DOHH2 (cell line): ENCODE measurements around the gene RHOBTB3.
"Not testable (repeated sequence)": the region's sequence is repeated elsewhere in the genome, so short reads cannot be mapped to it uniquely, and the experiment has no call there.

Experiments
- H3F3A ChIP-seq: fragments of 200-600 bp; sonication (generic), shearing (Covaris generic); 2 replicates; pipeline ENCODE4 v1.6.0; 2016; ENCODE audit warnings: antibody characterized with exemption, mild to moderate bottlenecking; ENCODE audit not compliant: control insufficient read depth, insufficient read depth
- H3K27ac ChIP-seq: fragments of 200-600 bp; sonication (generic); 2 replicates; pipeline ENCODE4 v1.5.1; 2014; ENCODE audit warnings: low read depth, mild to moderate bottlenecking, low read length, moderate library complexity
- H3K27me3 ChIP-seq: fragments of 200-600 bp; sonication (generic); 2 replicates; pipeline ENCODE4 v1.6.1; 2014; ENCODE audit warnings: mild to moderate bottlenecking, low read length, mixed read lengths; ENCODE audit not compliant: control insufficient read depth
- H3K36me3 ChIP-seq: fragments of 200-600 bp; sonication (generic); 2 replicates; pipeline ENCODE4 v1.6.1; 2014; ENCODE audit warnings: mild to moderate bottlenecking, low read length, moderate library complexity, mixed read lengths; ENCODE audit not compliant: control insufficient read depth
- H3K4me1 ChIP-seq: fragments of 200-600 bp; sonication (generic); 2 replicates; pipeline ENCODE4 v1.6.1; 2014; ENCODE audit warnings: mild to moderate bottlenecking, low read length, mixed read lengths; ENCODE audit not compliant: control insufficient read depth
- H3K4me2 ChIP-seq: fragments of 200-600 bp; sonication (generic); 2 replicates; pipeline ENCODE4 v1.6.0; 2014; ENCODE audit warnings: mild to moderate bottlenecking, low read length, moderate library complexity
- H3K4me3 ChIP-seq: fragments of 200-600 bp; sonication (generic); 2 replicates; pipeline ENCODE4 v1.5.1; 2014; ENCODE audit warnings: mild to moderate bottlenecking, low read length, mixed read lengths
- H3K79me2 ChIP-seq: fragments of 200-600 bp; sonication (generic); 2 replicates; pipeline ENCODE4 v1.6.1; 2014; ENCODE audit warnings: mild to moderate bottlenecking, low read length, mixed read lengths; ENCODE audit not compliant: control insufficient read depth
- H3K9me2 ChIP-seq: fragments of 200-600 bp; sonication (generic); replicated peaks from 2 replicates; pipeline ENCODE4 v1.6.1; 2014; ENCODE audit warnings: mild to moderate bottlenecking, low read length, mixed read lengths; ENCODE audit not compliant: control insufficient read depth
- H3K9me3 ChIP-seq: fragments of 200-600 bp; sonication (generic); 2 replicates; pipeline ENCODE4 v1.6.1; 2014; ENCODE audit warnings: antibody characterized with exemption, low read length, mixed read lengths; ENCODE audit not compliant: control insufficient read depth, insufficient read depth
- H4K20me1 ChIP-seq: fragments of 200-600 bp; sonication (generic); 2 replicates; pipeline ENCODE4 v1.6.0; 2014; ENCODE audit warnings: low read depth, mild to moderate bottlenecking, antibody characterized with exemption, low read length, moderate library complexity; ENCODE audit not compliant: control insufficient read depth, insufficient read depth
- CTCF ChIP-seq: fragments of 200-600 bp; sonication (generic); IDR thresholded peaks from one replicate; pipeline ENCODE4 v1.5.1; 2014; ENCODE audit warnings: antibody characterized with exemption, mild to moderate bottlenecking, low read depth, low read length; ENCODE audit not compliant: poor library complexity, severe bottlenecking
- EZH2phosphoT487 ChIP-seq: fragments of 200-600 bp; sonication (generic); IDR thresholded peaks from 2 replicates; pipeline ENCODE4 v1.6.1; 2017; ENCODE audit warnings: borderline replicate concordance, mild to moderate bottlenecking, antibody characterized with exemption, low read length, moderate library complexity, mixed read lengths

RHOBTB3 gene

GRCh38 chr5:95704150-95704549 is 27.0 kb upstream of the RHOBTB3 start:
- TF ChIP-seq EZH2phosphoT487 (no peak), CTCF (no peak)
- Histone ChIP-seq H3K9me2 (no peaks in the 10 kb centered on the region), H3K27ac (no peak overlapping the region), H3K4me1 (no peaks in the 10 kb centered on the region), H3K27me3 (no peaks in the 10 kb centered on the region), H3K9me3 (no peaks in the 10 kb centered on the region), H3F3A (no peaks in the 10 kb centered on the region), H3K79me2 (no peaks in the 10 kb centered on the region), H3K36me3 (no peaks in the 10 kb centered on the region), H3K4me2 (no peak overlapping the region), H3K4me3 (no peak overlapping the region), H4K20me1 (no peaks in the 10 kb centered on the region)

- H3K4me3 ChIP-seq, H3K27ac ChIP-seq, H3K79me2 ChIP-seq, H4K20me1 ChIP-seq, H3K9me2 ChIP-seq, H3K27me3 ChIP-seq, H3K4me2 ChIP-seq, H3F3A ChIP-seq, H3K4me1 ChIP-seq, H3K36me3 ChIP-seq, H3K9me3 ChIP-seq: not testable (repeated sequence)
Measured at GRCh38 chr5:95706196-95706595, 24.9 kb upstream of the RHOBTB3 start.

GRCh38 chr5:95707055-95707454 is 24.1 kb upstream of the RHOBTB3 start:
- Histone ChIP-seq H3K79me2 (no peaks in the 10 kb centered on the region), H3K27ac (no peak overlapping the region), H3K36me3 (no peaks in the 10 kb centered on the region), H3K27me3 (no peaks in the 10 kb centered on the region), H3F3A (no peaks in the 10 kb centered on the region), H3K4me2 (no peak overlapping the region), H3K9me3 (no peaks in the 10 kb centered on the region), H3K4me1 (no peaks in the 10 kb centered on the region), H4K20me1 (no peaks in the 10 kb centered on the region), H3K4me3 (no peak overlapping the region), H3K9me2 (no peaks in the 10 kb centered on the region)
- no peak for TF ChIP-seq CTCF
- no peak for TF ChIP-seq EZH2phosphoT487

- not testable (repeated sequence) for H3K27ac ChIP-seq, H3K27me3 ChIP-seq, H4K20me1 ChIP-seq, H3K36me3 ChIP-seq, H3F3A ChIP-seq, H3K4me2 ChIP-seq, H3K9me2 ChIP-seq, H3K9me3 ChIP-seq, H3K4me3 ChIP-seq, H3K4me1 ChIP-seq, H3K79me2 ChIP-seq
Measured at GRCh38 chr5:95707534-95708188, 23.5 kb upstream of the RHOBTB3 start.
